ENCODE measurements around the gene LRP10.
A peak's percentile ranks its signal among the peaks of the same experiment; 100 is the strongest.
"Not testable (repeated sequence)": the region's sequence is repeated elsewhere in the genome, so short reads cannot be mapped to it uniquely, and the experiment has no call there.

Gene LRP10

GRCh38 chr14:22849212-22849819, 22.2 kb upstream of the LRP10 start:
- ChIA-PET POLR2A (interaction anchor here (0.6 to 2.5 kb wide), 8 partner anchors 10 to 83 kb away, joined by 3 to 11 read pairs (median 4); no protein-coding TSS in a partner anchor), CTCF (interaction anchor here (0.6 to 8.5 kb wide), 3 partner anchors 25 to 278 kb away, joined by 3 to 62 read pairs (median 3); no protein-coding TSS in a partner anchor)
- TF ChIP-seq SP1 (IDR thresholded peaks at IDR 0.05), result no peak
- no peak for TF ChIP-seq NFRKB (IDR thresholded peaks at IDR 0.05)
- TF ChIP-seq FOXK2 (IDR thresholded peaks at IDR 0.05), result no peak
- no peak for TF ChIP-seq BHLHE40 (IDR thresholded peaks at IDR 0.05; ENCODE audit: borderline replicate concordance)
- no peak for TF ChIP-seq ARNT (IDR thresholded peaks at IDR 0.05)
- no peak for TF ChIP-seq HDGF (IDR thresholded peaks at IDR 0.05; ENCODE audit: borderline replicate concordance)
- TF ChIP-seq FOXA1 (IDR thresholded peaks at IDR 0.05), result no peak
- TF ChIP-seq ELF4 (IDR thresholded peaks at IDR 0.05), result no peak
- TF ChIP-seq PKNOX1 (IDR thresholded peaks at IDR 0.05), result no peak
- TF ChIP-seq L3MBTL2 (conservative IDR thresholded peaks at IDR 0.05), result no peak
- no peak for TF ChIP-seq SUZ12 (IDR thresholded peaks at IDR 0.05)
- no peak for TF ChIP-seq FOXM1 (IDR thresholded peaks at IDR 0.05; ENCODE audit: borderline replicate concordance)
- no peak for TF ChIP-seq CTBP1 (IDR thresholded peaks at IDR 0.05; ENCODE audit: borderline replicate concordance)
- TF ChIP-seq ZNF384 (IDR thresholded peaks at IDR 0.05), result no peak
- no peak for TF ChIP-seq LEF1 (IDR thresholded peaks at IDR 0.05; ENCODE audit: borderline replicate concordance)
- peak; percentile 9 for DNase-seq (ENCODE audit: extremely low spot score)

GRCh38 chr14:22850944-22851764, 20.4 kb upstream of the LRP10 start:
- no peak for DNase-seq (ENCODE audit: extremely low spot score)
- ChIA-PET POLR2A (interaction anchor here (1.3 to 2.9 kb wide), 5 partner anchors 12 to 85 kb away, joined by 3 to 11 read pairs (median 6); partner anchors contain the start of gene OXA1L), CTCF (interaction anchor here (0.7 to 8.5 kb wide), 3 partner anchors 27 to 98 kb away, joined by 3 to 62 read pairs (median 3); no protein-coding TSS in a partner anchor)
- TF ChIP-seq BHLHE40 (IDR thresholded peaks at IDR 0.05; ENCODE audit: borderline replicate concordance), result no peak
- no peak for TF ChIP-seq NFRKB (IDR thresholded peaks at IDR 0.05)
- no peak for TF ChIP-seq ARNT (IDR thresholded peaks at IDR 0.05)
- TF ChIP-seq L3MBTL2 (conservative IDR thresholded peaks at IDR 0.05), result no peak
- no peak for TF ChIP-seq SUZ12 (IDR thresholded peaks at IDR 0.05)
- no peak for TF ChIP-seq FOXM1 (IDR thresholded peaks at IDR 0.05; ENCODE audit: borderline replicate concordance)
- TF ChIP-seq TARDBP (IDR thresholded peaks at IDR 0.05), result no peak
- no peak for TF ChIP-seq ZNF384 (IDR thresholded peaks at IDR 0.05)
- TF ChIP-seq ELF4 (IDR thresholded peaks at IDR 0.05), result no peak
- no peak for TF ChIP-seq CTBP1 (IDR thresholded peaks at IDR 0.05; ENCODE audit: borderline replicate concordance)
- no peak for TF ChIP-seq FOXA1 (IDR thresholded peaks at IDR 0.05)
- no peak for TF ChIP-seq SP1 (IDR thresholded peaks at IDR 0.05)
- no peak for TF ChIP-seq LEF1 (IDR thresholded peaks at IDR 0.05; ENCODE audit: borderline replicate concordance)
- no peak for TF ChIP-seq FOXK2 (IDR thresholded peaks at IDR 0.05)
- no peak for TF ChIP-seq HDGF (IDR thresholded peaks at IDR 0.05; ENCODE audit: borderline replicate concordance)
- TF ChIP-seq PKNOX1 (IDR thresholded peaks at IDR 0.05), result no peak

GRCh38 chr14:22852178-22852577, 19.4 kb upstream of the LRP10 start:
- not testable (repeated sequence) for DNase-seq (ENCODE audit: extremely low spot score)
- ChIA-PET POLR2A (interaction anchor here (0.9 to 2.9 kb wide), 6 partner anchors 14 to 105 kb away, joined by 3 to 13 read pairs (median 4); partner anchors contain the start of genes HAUS4, MRPL52 and OXA1L), CTCF (interaction anchor here (0.6 to 8.5 kb wide), 18 partner anchors 10 to 295 kb away, joined by 3 to 62 read pairs (median 4); partner anchors contain the start of gene LRP10)

GRCh38 chr14:22852599-22852939, 19.0 kb upstream of the LRP10 start:
- POLR2A ChIA-PET, result interaction anchor here (0.9 to 2.9 kb wide), 6 partner anchors 23 to 104 kb away, joined by 3 to 13 read pairs (median 4); partner anchors contain the start of genes HAUS4, MRPL52, OXA1L and RBM23
- no peak for DNase-seq (ENCODE audit: extremely low spot score)
- CTCF ChIA-PET, result interaction anchor here (0.5 to 8.5 kb wide), 18 partner anchors 10 to 296 kb away, joined by 3 to 62 read pairs (median 4); partner anchors contain the start of gene LRP10

GRCh38 chr14:22852940-22853767, 18.4 kb upstream of the LRP10 start:
- POLR2A ChIA-PET, result interaction anchor here (0.9 to 1.5 kb wide), 5 partner anchors 24 to 104 kb away, joined by 3 to 13 read pairs (median 3); partner anchors contain the start of genes HAUS4, MRPL52 and RBM23
- DNase-seq (ENCODE audit: extremely low spot score), result peak; percentile 84
- CTCF ChIA-PET, result interaction anchor here (0.5 to 8.5 kb wide), 24 partner anchors 9 to 544 kb away, joined by 3 to 62 read pairs (median 4); partner anchors contain the start of genes LRP10 and MMP14
- TF ChIP-seq CTBP1 (IDR thresholded peaks at IDR 0.05; ENCODE audit: borderline replicate concordance), result no peak
- no peak for TF ChIP-seq ARNT (IDR thresholded peaks at IDR 0.05)
- TF ChIP-seq BHLHE40 (IDR thresholded peaks at IDR 0.05; ENCODE audit: borderline replicate concordance), result no peak
- no peak for TF ChIP-seq LEF1 (IDR thresholded peaks at IDR 0.05; ENCODE audit: borderline replicate concordance)
- TF ChIP-seq PKNOX1 (IDR thresholded peaks at IDR 0.05), result no peak
- no peak for TF ChIP-seq NFRKB (IDR thresholded peaks at IDR 0.05)
- TF ChIP-seq ZNF384 (IDR thresholded peaks at IDR 0.05), result no peak

More at GRCh38 chr14:22852599-22852939, 19.0 kb upstream of the LRP10 start:
- TF ChIP-seq FOXA1 (IDR thresholded peaks at IDR 0.05), result no peak
- TF ChIP-seq HDGF (IDR thresholded peaks at IDR 0.05; ENCODE audit: borderline replicate concordance), result no peak
- TF ChIP-seq NFRKB (IDR thresholded peaks at IDR 0.05), result no peak
- no peak for TF ChIP-seq FOXK2 (IDR thresholded peaks at IDR 0.05)
- TF ChIP-seq ZNF384 (IDR thresholded peaks at IDR 0.05), result no peak
- TF ChIP-seq ARNT (IDR thresholded peaks at IDR 0.05), result no peak
- no peak for TF ChIP-seq L3MBTL2 (conservative IDR thresholded peaks at IDR 0.05)
- no peak for TF ChIP-seq SUZ12 (IDR thresholded peaks at IDR 0.05)
- TF ChIP-seq ELF4 (IDR thresholded peaks at IDR 0.05), result no peak
- TF ChIP-seq BHLHE40 (IDR thresholded peaks at IDR 0.05; ENCODE audit: borderline replicate concordance), result no peak
- TF ChIP-seq FOXM1 (IDR thresholded peaks at IDR 0.05; ENCODE audit: borderline replicate concordance), result no peak
- TF ChIP-seq SP1 (IDR thresholded peaks at IDR 0.05), result no peak
- no peak for TF ChIP-seq LEF1 (IDR thresholded peaks at IDR 0.05; ENCODE audit: borderline replicate concordance)

- POLR2A ChIA-PET, result interaction anchor here (2.4 kb wide), 1 partner anchor 31 kb away, joined by 7 read pairs; no protein-coding TSS in a partner anchor
- not testable (repeated sequence) for DNase-seq (ENCODE audit: extremely low spot score)
- CTCF ChIA-PET, result interaction anchor here (0.6 to 8.5 kb wide), 14 partner anchors 8 to 298 kb away, joined by 3 to 62 read pairs (median 4); partner anchors contain the start of gene DAD1
Observed at GRCh38 chr14:22854296-22854695, 17.2 kb upstream of the LRP10 start.

Data from HEK293T (cell line).